ENCODE results near the gene DGKQ. TPM values are rescaled to one million over a fixed set of nuclear protein-coding genes. Genes with fewer than 3 reads are reported as not detected.

Gene DGKQ
- total RNA-seq, 1 experiment from 2014 or later: 12.4 TPM

DNA sequence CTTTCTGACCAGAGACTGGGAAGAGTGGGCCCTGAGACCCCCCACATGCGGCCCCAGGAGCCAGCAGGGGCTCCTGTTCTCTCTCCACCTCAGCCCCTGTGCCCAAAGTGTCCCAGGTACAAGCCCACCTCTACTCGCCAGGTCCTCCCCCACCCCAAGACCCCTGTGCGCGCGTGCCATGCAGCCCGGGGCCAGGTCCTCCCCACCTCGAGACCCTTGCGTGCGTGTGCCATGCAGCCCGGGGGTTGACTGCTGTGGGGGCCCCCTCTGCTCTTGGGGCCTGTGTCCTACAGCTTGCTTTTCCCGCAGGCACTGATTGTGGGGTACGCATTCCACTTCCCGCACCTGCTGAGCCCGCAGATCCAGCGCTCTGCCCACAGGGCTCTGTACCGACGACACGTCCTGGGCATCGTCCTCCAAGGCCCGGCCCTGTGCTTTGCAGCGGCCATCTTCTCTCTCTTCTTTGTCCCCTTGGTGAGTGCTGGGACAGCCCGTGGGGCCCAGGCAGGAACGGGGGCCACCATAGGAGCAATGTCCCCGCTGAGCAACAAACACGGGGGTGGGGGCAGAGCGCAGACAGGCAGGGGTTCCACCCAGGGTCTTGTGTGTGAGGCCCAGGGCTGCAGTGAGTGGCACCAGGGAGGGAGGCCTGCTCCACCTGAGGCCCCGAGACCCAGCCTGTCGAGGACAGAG lies 20.3 kb downstream of the DGKQ start:
- no CpG with 5 or more reads among the region's 28 CpGs for WGBS (ENCODE audit: extremely low coverage, insufficient read length, low lambda C conversion rate)
- H3K27ac Mint-ChIP-seq: no peak overlapping the region

More for the DNA sequence above, 20.3 kb downstream of the DGKQ start:
- Histone ChIP-seq H3K56ac (ENCODE audit: insufficient read length, low read depth, low read length) (no peak overlapping the region), H3K14ac (ENCODE audit: insufficient read depth, low read length) (no peak overlapping the region; the same call in 1 of the 2 replicates), H2BK20ac (ENCODE audit: low read depth, low read length, poor library complexity, severe bottlenecking) (no peak overlapping the region), H2BK15ac (ENCODE audit: low read depth, low read length) (no peak overlapping the region), H3K9ac (ENCODE audit: extremely low read depth, insufficient read length, low read length) (no peak overlapping the region), H2AK5ac (ENCODE audit: insufficient read length, low read length) (no peak overlapping the region), H4K5ac (ENCODE audit: insufficient read length, low read depth, low read length) (no peak overlapping the region), H2BK120ac (ENCODE audit: low read depth, low read length, poor library complexity, severe bottlenecking) (no peak overlapping the region), H4K8ac (replicated peaks; ENCODE audit: insufficient read length, low read depth, low read length) (no peak overlapping the region), H4K91ac (ENCODE audit: insufficient read length, low read depth, low read length) (no peak overlapping the region), H4K20me1 (ENCODE audit: control insufficient read depth, insufficient read depth, insufficient read length) (no peaks in the 10 kb centered on the region), H2BK5ac (ENCODE audit: insufficient read length, low read length) (no peak overlapping the region), H3K79me1 (ENCODE audit: insufficient read depth, low read depth, low read length, poor library complexity, severe bottlenecking) (no peaks in the 10 kb centered on the region), H2BK12ac (ENCODE audit: insufficient read length, low read depth, low read length) (no peak overlapping the region), H3T11ph (ENCODE audit: low read length) (no peak overlapping the region), H3K9me3 (ENCODE audit: control insufficient read depth, low read depth, low read length) (no peaks in the 10 kb centered on the region), H3K23me2 (ENCODE audit: insufficient read length, low read depth, low read length, poor library complexity, severe bottlenecking) (no peaks in the 10 kb centered on the region), H2AFZ (ENCODE audit: low read length) (no peak overlapping the region), H3K79me2 (ENCODE audit: insufficient read depth, low read length) (no peaks in the 10 kb centered on the region), H3K27ac (ENCODE audit: insufficient read length, low read depth, low read length) (no peak overlapping the region), H3K23ac (ENCODE audit: insufficient read length, low read depth, low read length) (no peak overlapping the region), H3K4ac (ENCODE audit: low read depth, low read length) (no peak overlapping the region), H3K27me3 (ENCODE audit: insufficient read depth, low read length) (no peaks in the 10 kb centered on the region), H3K18ac (ENCODE audit: insufficient read length, low read depth, low read length) (no peak overlapping the region), H3K4me1 (ENCODE audit: insufficient read depth, low read length) (no peaks in the 10 kb centered on the region), H3K4me2 (ENCODE audit: insufficient read depth, insufficient read length, low read length) (no peak overlapping the region)
- Mint-ChIP-seq H3K36me3 (ENCODE audit: insufficient read depth in 1 of 3, low read depth in 3 of 3) (no peaks in the 10 kb centered on the region; a peak in 1 of 7 replicates), H3K27me3 (ENCODE audit: low read depth) (no peaks in the 10 kb centered on the region), H3K4me1 (peaks cover 2 to 7% of the 10 kb centered on the region in 2 experiments; a peak in 3 of 4 replicates), H3K9me3 (no peaks in the 10 kb centered on the region), H3K4me3 (no peak overlapping the region)
- TF ChIP-seq, protein P1, sequence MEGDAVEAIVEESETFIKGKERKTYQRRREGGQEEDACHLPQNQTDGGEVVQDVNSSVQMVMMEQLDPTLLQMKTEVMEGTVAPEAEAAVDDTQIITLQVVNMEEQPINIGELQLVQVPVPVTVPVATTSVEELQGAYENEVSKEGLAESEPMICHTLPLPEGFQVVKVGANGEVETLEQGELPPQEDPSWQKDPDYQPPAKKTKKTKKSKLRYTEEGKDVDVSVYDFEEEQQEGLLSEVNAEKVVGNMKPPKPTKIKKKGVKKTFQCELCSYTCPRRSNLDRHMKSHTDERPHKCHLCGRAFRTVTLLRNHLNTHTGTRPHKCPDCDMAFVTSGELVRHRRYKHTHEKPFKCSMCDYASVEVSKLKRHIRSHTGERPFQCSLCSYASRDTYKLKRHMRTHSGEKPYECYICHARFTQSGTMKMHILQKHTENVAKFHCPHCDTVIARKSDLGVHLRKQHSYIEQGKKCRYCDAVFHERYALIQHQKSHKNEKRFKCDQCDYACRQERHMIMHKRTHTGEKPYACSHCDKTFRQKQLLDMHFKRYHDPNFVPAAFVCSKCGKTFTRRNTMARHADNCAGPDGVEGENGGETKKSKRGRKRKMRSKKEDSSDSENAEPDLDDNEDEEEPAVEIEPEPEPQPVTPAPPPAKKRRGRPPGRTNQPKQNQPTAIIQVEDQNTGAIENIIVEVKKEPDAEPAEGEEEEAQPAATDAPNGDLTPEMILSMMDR (conservative IDR thresholded peaks at IDR 0.05): no peak
- DNase-seq: no peak

Measured in H9 (cell line).